Measurements from ENCODE around the gene XYLT1.

DNA sequence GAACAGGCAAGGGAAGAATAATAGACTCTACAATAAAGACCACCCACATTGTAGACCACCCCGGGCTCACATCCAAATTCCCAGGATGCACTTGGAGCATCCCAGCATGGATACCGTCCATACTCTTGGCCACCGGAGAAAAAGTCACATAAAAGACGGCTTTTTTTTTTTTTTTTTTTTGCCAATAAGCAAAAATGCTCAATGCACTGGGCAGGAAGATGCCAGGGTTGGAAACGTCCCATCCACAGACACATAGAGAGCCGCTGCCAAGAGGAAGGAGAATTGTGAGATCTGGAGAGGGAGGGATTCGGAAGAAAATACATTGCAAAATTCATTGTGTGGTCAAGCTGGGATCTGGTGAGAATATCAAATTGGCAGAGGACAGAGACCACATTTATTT lies 286.7 kb downstream of the XYLT1 start:
- TF ChIP-seq NRF1 (IDR thresholded peaks at IDR 0.05; ENCODE audit: low read depth, low read length) (no peak), EP300 (IDR thresholded peaks at IDR 0.05; ENCODE audit: borderline replicate concordance in 1 of 2, low read depth in 2 of 2, low read length in 2 of 2) (no peak), POLR2A (IDR thresholded peaks at IDR 0.05; ENCODE audit: control extremely low read depth in 1 of 2, low read depth in 2 of 2, low read length in 2 of 2) (no peak), EZH2 (IDR thresholded peaks at IDR 0.05; ENCODE audit: low read depth, low read length, severe bottlenecking) (no peak), SP1 (IDR thresholded peaks at IDR 0.05; ENCODE audit: low read depth, low read length) (no peak), SIX5 (IDR thresholded peaks at IDR 0.05; ENCODE audit: low read depth, low read length) (no peak), ZNF274 (IDR thresholded peaks at IDR 0.05; ENCODE audit: borderline replicate concordance, extremely low read depth, low read length) (no peak), RAD21 (IDR thresholded peaks at IDR 0.05 in 1 of 2, conservative IDR thresholded peaks at IDR 0.05 in 1 of 2; ENCODE audit: low read depth in 2 of 2, low read length in 2 of 2) (no peak), POLR2AphosphoS5 (IDR thresholded peaks at IDR 0.05; ENCODE audit: low read depth, low read length) (no peak), PHF8 (conservative IDR thresholded peaks at IDR 0.05; ENCODE audit: low read depth, low read length) (no peak), MAFK (IDR thresholded peaks at IDR 0.05; ENCODE audit: low read depth, low read length) (no peak)
- TF ChIP-seq, protein P1, sequence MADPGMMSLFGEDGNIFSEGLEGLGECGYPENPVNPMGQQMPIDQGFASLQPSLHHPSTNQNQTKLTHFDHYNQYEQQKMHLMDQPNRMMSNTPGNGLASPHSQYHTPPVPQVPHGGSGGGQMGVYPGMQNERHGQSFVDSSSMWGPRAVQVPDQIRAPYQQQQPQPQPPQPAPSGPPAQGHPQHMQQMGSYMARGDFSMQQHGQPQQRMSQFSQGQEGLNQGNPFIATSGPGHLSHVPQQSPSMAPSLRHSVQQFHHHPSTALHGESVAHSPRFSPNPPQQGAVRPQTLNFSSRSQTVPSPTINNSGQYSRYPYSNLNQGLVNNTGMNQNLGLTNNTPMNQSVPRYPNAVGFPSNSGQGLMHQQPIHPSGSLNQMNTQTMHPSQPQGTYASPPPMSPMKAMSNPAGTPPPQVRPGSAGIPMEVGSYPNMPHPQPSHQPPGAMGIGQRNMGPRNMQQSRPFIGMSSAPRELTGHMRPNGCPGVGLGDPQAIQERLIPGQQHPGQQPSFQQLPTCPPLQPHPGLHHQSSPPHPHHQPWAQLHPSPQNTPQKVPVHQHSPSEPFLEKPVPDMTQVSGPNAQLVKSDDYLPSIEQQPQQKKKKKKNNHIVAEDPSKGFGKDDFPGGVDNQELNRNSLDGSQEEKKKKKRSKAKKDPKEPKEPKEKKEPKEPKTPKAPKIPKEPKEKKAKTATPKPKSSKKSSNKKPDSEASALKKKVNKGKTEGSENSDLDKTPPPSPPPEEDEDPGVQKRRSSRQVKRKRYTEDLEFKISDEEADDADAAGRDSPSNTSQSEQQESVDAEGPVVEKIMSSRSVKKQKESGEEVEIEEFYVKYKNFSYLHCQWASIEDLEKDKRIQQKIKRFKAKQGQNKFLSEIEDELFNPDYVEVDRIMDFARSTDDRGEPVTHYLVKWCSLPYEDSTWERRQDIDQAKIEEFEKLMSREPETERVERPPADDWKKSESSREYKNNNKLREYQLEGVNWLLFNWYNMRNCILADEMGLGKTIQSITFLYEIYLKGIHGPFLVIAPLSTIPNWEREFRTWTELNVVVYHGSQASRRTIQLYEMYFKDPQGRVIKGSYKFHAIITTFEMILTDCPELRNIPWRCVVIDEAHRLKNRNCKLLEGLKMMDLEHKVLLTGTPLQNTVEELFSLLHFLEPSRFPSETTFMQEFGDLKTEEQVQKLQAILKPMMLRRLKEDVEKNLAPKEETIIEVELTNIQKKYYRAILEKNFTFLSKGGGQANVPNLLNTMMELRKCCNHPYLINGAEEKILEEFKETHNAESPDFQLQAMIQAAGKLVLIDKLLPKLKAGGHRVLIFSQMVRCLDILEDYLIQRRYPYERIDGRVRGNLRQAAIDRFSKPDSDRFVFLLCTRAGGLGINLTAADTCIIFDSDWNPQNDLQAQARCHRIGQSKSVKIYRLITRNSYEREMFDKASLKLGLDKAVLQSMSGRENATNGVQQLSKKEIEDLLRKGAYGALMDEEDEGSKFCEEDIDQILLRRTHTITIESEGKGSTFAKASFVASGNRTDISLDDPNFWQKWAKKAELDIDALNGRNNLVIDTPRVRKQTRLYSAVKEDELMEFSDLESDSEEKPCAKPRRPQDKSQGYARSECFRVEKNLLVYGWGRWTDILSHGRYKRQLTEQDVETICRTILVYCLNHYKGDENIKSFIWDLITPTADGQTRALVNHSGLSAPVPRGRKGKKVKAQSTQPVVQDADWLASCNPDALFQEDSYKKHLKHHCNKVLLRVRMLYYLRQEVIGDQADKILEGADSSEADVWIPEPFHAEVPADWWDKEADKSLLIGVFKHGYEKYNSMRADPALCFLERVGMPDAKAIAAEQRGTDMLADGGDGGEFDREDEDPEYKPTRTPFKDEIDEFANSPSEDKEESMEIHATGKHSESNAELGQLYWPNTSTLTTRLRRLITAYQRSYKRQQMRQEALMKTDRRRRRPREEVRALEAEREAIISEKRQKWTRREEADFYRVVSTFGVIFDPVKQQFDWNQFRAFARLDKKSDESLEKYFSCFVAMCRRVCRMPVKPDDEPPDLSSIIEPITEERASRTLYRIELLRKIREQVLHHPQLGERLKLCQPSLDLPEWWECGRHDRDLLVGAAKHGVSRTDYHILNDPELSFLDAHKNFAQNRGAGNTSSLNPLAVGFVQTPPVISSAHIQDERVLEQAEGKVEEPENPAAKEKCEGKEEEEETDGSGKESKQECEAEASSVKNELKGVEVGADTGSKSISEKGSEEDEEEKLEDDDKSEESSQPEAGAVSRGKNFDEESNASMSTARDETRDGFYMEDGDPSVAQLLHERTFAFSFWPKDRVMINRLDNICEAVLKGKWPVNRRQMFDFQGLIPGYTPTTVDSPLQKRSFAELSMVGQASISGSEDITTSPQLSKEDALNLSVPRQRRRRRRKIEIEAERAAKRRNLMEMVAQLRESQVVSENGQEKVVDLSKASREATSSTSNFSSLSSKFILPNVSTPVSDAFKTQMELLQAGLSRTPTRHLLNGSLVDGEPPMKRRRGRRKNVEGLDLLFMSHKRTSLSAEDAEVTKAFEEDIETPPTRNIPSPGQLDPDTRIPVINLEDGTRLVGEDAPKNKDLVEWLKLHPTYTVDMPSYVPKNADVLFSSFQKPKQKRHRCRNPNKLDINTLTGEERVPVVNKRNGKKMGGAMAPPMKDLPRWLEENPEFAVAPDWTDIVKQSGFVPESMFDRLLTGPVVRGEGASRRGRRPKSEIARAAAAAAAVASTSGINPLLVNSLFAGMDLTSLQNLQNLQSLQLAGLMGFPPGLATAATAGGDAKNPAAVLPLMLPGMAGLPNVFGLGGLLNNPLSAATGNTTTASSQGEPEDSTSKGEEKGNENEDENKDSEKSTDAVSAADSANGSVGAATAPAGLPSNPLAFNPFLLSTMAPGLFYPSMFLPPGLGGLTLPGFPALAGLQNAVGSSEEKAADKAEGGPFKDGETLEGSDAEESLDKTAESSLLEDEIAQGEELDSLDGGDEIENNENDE (IDR thresholded peaks at IDR 0.05; ENCODE audit: insufficient replicate concordance, low read length): no peak
- TF ChIP-seq, protein P2, sequence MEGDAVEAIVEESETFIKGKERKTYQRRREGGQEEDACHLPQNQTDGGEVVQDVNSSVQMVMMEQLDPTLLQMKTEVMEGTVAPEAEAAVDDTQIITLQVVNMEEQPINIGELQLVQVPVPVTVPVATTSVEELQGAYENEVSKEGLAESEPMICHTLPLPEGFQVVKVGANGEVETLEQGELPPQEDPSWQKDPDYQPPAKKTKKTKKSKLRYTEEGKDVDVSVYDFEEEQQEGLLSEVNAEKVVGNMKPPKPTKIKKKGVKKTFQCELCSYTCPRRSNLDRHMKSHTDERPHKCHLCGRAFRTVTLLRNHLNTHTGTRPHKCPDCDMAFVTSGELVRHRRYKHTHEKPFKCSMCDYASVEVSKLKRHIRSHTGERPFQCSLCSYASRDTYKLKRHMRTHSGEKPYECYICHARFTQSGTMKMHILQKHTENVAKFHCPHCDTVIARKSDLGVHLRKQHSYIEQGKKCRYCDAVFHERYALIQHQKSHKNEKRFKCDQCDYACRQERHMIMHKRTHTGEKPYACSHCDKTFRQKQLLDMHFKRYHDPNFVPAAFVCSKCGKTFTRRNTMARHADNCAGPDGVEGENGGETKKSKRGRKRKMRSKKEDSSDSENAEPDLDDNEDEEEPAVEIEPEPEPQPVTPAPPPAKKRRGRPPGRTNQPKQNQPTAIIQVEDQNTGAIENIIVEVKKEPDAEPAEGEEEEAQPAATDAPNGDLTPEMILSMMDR (IDR thresholded peaks at IDR 0.05; ENCODE audit: control extremely low read depth in 1 of 3, insufficient read depth in 1 of 3, low read depth in 1 of 3, low read length in 3 of 3): no peak

All from H1 (cell line).